Effector memory CD4-positive, alpha-beta T cell (primary cell): ENCODE data around the gene CCDC116.
"Not testable (repeated sequence)": the region's sequence is repeated elsewhere in the genome, so short reads cannot be mapped to it uniquely, and the experiment has no call there.

Source experiments
- DNase-seq, 3 donors: peaks; one replicate each; pipeline ENCODE4 v3.0.0-alpha.2; 2020
- H3K27ac ChIP-seq: 2 replicates; pipeline ENCODE4 v1.7.0; 2013; ENCODE audit warnings: mild to moderate bottlenecking, low read length, moderate library complexity; ENCODE audit not compliant: insufficient read depth, poor library complexity, severe bottlenecking
- H3K27me3 ChIP-seq: replicated peaks from 2 replicates; pipeline ENCODE4 v1.7.0; 2013; ENCODE audit warnings: mild to moderate bottlenecking, low read length; ENCODE audit not compliant: insufficient read depth, control insufficient read depth, poor library complexity, severe bottlenecking
- H3K36me3 ChIP-seq: 2 replicates; pipeline ENCODE4 v1.7.0; 2013; ENCODE audit warnings: mild to moderate bottlenecking, low read length, moderate library complexity; ENCODE audit not compliant: control insufficient read depth, insufficient read depth
- H3K4me1 ChIP-seq: 2 replicates; pipeline ENCODE4 v1.7.0; 2013; ENCODE audit warnings: low read length, mild to moderate bottlenecking; ENCODE audit not compliant: control insufficient read depth, insufficient read depth, poor library complexity, severe bottlenecking
- H3K4me3 ChIP-seq: 2 replicates; pipeline ENCODE4 v1.7.0; 2013; ENCODE audit warnings: low read length, low read depth, mild to moderate bottlenecking; ENCODE audit not compliant: insufficient read depth, poor library complexity, severe bottlenecking
- H3K9me3 ChIP-seq: 2 replicates; pipeline ENCODE4 v1.7.0; 2013; ENCODE audit warnings: mild to moderate bottlenecking, low read length, moderate library complexity; ENCODE audit not compliant: control insufficient read depth

Gene CCDC116

DNA sequence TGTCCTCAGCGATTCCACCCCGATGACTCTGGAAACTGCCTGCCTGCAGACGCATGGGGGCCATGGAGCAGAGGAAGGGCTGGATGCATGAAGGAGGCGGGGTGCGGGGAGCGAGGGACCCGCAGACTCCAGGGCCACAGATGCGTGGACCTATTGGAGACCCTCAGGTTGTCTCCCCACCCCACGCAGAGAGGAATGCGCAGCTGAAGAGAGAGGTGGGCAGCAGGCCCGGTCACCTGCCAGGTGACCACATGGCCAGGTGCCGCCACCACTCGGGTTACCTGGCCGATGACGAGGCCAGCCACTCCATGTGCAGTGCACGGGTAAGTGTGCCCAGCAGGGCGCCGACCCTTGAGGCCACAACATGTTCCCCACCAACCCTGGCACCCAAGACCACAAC lies 371 bp downstream of the CCDC116 start:
- H3K36me3 ChIP-seq: peaks cover 6% of the 10 kb centered on the region

DNA sequence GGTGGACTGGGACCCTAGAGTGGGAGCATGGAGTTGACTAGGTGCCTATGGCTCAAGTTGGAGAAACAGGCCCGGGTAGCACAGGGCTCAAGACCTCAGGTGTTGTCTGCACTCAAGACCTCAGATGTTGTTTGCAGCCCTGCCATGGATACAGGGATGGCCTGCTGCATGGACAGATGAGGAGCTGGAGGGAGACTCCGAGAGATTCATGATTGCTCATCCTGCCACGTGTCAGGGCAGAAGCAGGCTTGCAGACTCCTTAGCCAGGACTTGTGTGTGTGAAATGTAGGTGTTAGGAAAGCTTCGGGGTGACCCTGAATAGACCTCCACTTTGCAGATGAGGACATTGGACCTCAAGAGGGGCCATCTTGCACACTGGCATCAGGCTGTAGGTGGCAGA lies 921 bp downstream of the CCDC116 start:
- peaks cover 6% of the 10 kb centered on the region for H3K4me1 ChIP-seq
- no peaks in the 10 kb centered on the region for H3K27me3 ChIP-seq
- DNase-seq: no peak
- H3K9me3 ChIP-seq: no peaks in the 10 kb centered on the region
- no peak overlapping the region for H3K27ac ChIP-seq
- H3K4me3 ChIP-seq: no peak overlapping the region
- peaks cover under 1% of the 10 kb centered on the region for H3K36me3 ChIP-seq

More for the DNA sequence above, 371 bp downstream of the CCDC116 start:
- Histone ChIP-seq H3K4me1 (peaks cover 12% of the 10 kb centered on the region), H3K9me3 (no peaks in the 10 kb centered on the region), H3K27ac (no peak overlapping the region), H3K27me3 (no peaks in the 10 kb centered on the region), H3K4me3 (no peak overlapping the region)
- no peak for DNase-seq

GRCh38 chr22:21634081-21634480 lies 1.5 kb downstream of the CCDC116 start:
- Histone ChIP-seq H3K27me3 (no peaks in the 10 kb centered on the region), H3K4me1 (peaks cover 2% of the 10 kb centered on the region), H3K4me3 (no peak overlapping the region), H3K27ac (no peak overlapping the region), H3K36me3 (no peaks in the 10 kb centered on the region), H3K9me3 (no peaks in the 10 kb centered on the region)
- no peak for DNase-seq

GRCh38 chr22:21634844-21635243 lies 2.3 kb downstream of the CCDC116 start:
- Histone ChIP-seq H3K27me3 (no peaks in the 10 kb centered on the region), H3K4me1 (peaks cover 2% of the 10 kb centered on the region), H3K36me3 (no peaks in the 10 kb centered on the region), H3K4me3 (no peak overlapping the region), H3K27ac (no peak overlapping the region), H3K9me3 (no peaks in the 10 kb centered on the region)
- no peak for DNase-seq

DNA sequence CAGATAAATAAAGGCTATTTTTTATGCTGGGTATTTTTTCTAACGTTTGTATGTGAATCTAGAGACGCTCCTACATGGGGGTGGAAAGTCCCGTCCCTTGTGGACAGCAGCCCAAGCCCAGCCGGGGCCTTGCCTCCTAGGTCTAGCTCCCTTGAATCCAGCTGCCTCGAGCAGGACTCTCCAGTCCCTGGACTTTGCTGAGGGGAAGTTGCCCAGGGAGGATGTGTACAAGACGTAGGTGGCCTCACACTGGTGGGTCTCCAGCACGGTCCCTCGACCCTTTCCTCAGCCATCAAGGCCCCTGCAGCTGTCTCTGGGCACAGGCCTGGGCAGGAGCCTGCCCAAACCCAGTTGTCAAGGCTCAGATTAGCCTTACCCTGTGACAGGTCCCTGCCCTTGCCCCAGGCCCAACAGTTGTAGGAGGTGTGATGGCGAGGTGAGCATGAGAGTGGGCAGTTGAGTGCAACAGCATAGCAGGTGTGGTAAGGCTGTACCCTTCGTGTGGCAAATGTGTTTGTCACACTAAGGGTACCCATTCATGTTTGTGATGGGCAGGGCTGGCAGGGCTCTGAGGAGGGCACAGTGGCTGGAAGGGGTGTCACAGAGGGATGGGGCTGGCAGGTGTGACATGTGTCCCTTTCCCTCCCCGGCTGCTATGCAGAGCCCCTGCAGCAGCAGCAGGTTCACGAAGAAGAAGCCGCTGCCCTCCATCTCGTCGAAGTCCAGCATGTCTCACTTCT lies 3.4 kb downstream of the CCDC116 start:
- no peaks in the 10 kb centered on the region for H3K27me3 ChIP-seq
- DNase-seq: no peak
- H3K36me3 ChIP-seq: no peaks in the 10 kb centered on the region

DNA sequence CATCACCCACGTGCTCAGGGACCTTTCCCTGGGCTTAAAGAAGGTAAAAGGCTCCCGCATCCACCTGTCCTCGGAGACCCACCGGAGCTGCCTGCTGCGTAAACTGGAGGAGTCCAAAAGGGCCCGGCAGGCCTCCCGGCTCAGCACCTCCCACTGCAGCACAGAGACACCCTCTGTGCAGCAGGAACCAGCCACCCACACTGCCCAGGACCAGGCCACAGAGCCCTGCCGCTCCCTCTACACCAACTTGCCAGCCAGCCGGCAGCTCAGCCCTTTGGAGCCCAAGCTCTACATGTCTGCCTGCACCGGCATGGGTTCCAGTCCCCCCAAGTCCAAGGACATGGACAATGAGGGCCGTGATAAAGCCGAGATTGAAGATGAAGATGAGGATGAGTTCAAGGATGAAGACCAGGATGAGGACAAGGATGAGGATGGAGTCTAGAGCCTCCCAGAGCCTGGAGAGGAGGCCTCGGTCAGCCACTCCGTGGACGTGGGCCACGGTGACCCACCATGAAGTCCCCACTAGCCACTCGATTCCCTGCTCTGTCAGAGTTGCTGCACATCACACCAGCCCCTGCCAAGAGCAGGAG lies 4.2 kb downstream of the CCDC116 start:
- Histone ChIP-seq H3K4me1 (peaks cover 4% of the 10 kb centered on the region), H3K36me3 (no peaks in the 10 kb centered on the region), H3K27me3 (no peaks in the 10 kb centered on the region), H3K4me3 (no peak overlapping the region), H3K27ac (no peak overlapping the region), H3K9me3 (no peaks in the 10 kb centered on the region)
- no peak for DNase-seq

More for the DNA sequence above, 3.4 kb downstream of the CCDC116 start:
- Histone ChIP-seq H3K4me1 (no peaks in the 10 kb centered on the region), H3K9me3 (no peaks in the 10 kb centered on the region), H3K27ac (no peak overlapping the region), H3K4me3 (no peak overlapping the region)

DNA sequence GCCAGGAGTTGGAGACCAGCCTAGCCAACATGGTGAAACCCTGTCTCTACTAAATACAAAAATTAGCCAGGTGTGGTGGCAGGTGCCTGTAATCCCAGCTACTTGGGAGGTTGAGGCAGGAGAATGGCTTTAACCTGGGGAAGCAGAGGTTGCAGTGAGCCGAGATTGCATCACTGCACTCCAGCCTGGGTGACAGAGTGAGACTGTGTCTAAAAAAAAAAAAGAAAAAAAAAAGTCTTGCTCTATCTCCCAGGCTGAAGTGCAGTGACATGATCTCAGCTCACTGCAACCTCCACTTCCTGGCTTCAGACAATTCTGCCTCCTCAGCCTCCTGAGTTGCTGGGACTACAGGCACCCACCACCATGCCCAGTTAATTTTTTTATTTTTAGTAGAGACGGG lies 4.9 kb downstream of the CCDC116 start:
- H3K4me1 ChIP-seq, H3K4me3 ChIP-seq, DNase-seq, H3K27me3 ChIP-seq, H3K9me3 ChIP-seq, H3K36me3 ChIP-seq, H3K27ac ChIP-seq: not testable (repeated sequence)

GRCh38 chr22:21639359-21639758 lies 6.8 kb downstream of the CCDC116 start:
- no peak overlapping the region for H3K27ac ChIP-seq
- no peak for DNase-seq
- no peaks in the 10 kb centered on the region for H3K27me3 ChIP-seq
- peaks cover 18% of the 10 kb centered on the region for H3K4me1 ChIP-seq
- no peak overlapping the region for H3K4me3 ChIP-seq
- H3K36me3 ChIP-seq: no peaks in the 10 kb centered on the region
- no peaks in the 10 kb centered on the region for H3K9me3 ChIP-seq

- Histone ChIP-seq H3K4me3 (no peak overlapping the region), H3K9me3 (no peaks in the 10 kb centered on the region), H3K4me1 (peaks cover 18% of the 10 kb centered on the region), H3K27ac (no peak overlapping the region), H3K27me3 (no peaks in the 10 kb centered on the region), H3K36me3 (no peaks in the 10 kb centered on the region)
- DNase-seq: no peak
These were observed 8.2 kb downstream of the CCDC116 start for GRCh38 chr22:21640810-21641209.

DNA sequence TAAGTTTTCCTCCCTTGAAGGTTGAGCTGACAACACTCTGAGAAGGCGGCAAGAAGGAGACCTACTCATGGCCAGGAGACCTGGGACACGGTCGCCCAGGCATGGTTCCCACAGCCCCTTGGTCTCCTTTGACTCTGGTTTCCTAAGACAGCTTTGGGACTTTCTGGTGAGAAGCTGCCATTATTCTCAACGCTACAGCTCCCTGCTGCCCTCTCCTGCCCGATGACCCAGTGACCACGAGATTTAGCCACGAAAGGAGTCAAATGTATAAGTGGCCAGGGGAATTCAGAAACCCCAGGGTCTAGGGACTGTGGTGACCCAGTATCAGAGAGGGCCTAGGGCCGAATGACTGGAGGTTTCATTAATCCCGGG lies 8.8 kb downstream of the CCDC116 start:
- Histone ChIP-seq H3K4me1 (peaks cover 18% of the 10 kb centered on the region), H3K4me3 (peak overlapping the region; percentile 54), H3K36me3 (no peaks in the 10 kb centered on the region), H3K9me3 (no peaks in the 10 kb centered on the region), H3K27ac (peak overlapping the region; percentile 33), H3K27me3 (no peaks in the 10 kb centered on the region)
- no peak for DNase-seq
